Stimulated activated CD8-positive, alpha-beta memory T cell treated with anti-CD3 and anti-CD28 coated beads, Interleukin-15, amount 100 ng/mL, for 4 hours (primary cell): ENCODE results near the gene TMCO1.
A peak's percentile ranks its signal among the peaks of the same experiment; 100 is the strongest.
"Not testable (repeated sequence)": the region's sequence is repeated elsewhere in the genome, so short reads cannot be mapped to it uniquely, and the experiment has no call there.

Experiments used
- DNase-seq, 2 donors: peaks; one replicate each; pipeline ENCODE4 v3.0.0-alpha.2; 2020; ENCODE audit warnings: low read depth in 2 of 2

The TMCO1 gene

GRCh38 chr1:165747632-165748447 lies 20.8 kb downstream of the TMCO1 start:
- no peak for DNase-seq

DNA sequence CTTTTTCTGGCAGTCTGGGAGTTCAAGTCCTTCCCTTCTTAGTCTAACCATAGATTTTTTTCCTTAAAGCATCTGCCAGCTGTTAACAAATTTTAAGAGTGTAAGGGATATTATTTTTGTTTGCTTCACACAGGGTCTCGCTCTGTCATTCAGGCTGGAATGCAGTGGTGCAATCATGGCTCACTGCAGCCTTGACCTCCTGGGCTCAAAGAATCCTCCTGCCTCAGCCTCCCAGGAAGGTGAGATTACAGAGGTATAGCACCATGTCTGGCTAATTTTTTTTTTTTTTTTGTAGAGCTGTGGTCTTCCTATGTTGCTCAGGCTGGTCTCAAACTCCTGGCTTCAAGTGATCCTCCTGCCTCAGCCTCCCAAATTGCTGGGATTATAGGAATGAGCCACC lies 23.8 kb downstream of the TMCO1 start:
- DNase-seq, result not testable (repeated sequence)

GRCh38 chr1:165742194-165742593 lies 26.5 kb downstream of the TMCO1 start:
- no peak for DNase-seq

GRCh38 chr1:165738794-165739193 lies 29.9 kb downstream of the TMCO1 start:
- DNase-seq, result no peak

DNA sequence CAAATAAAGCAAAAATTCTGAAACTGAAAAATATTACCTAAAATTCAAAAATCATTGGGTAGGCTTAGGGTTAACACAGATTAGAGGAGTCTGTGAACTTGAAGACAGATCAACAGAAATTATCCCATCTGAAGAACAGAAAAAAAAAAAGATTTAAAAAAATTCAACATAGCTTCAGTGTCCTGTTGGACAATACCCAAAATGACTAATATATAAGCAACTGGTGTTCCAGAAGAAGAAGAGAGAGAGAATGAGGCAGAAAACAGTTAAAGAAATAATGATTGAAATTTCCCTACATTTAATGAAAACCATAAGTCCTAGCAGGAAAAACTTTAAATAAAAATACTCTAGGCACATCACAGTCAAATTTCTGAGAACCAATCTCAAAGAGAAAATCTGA lies 31.5 kb downstream of the TMCO1 start:
- no peak for DNase-seq

GRCh38 chr1:165734906-165735305 lies 33.8 kb downstream of the TMCO1 start:
- DNase-seq, result no peak

GRCh38 chr1:165726841-165727240 lies 41.8 kb downstream of the TMCO1 start:
- DNase-seq, result no peak

DNA sequence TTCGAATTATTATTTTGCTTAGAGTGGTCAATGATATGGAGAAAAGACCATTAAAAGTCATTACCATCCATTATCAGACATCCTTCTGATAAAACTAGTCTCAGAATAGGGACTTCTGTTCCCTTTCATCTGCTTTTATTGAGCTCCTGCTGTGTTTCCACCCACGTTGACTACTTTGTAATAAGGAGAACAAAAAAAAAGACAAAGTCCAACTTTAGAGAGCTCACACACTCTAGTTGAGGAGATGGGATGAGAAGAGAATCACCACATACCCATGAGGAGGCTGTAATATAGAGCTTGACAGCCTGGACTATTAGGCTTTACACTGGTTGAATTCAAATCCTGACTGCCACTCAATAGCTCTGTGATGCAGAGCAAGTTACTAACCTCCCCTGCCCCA lies 42.5 kb downstream of the TMCO1 start:
- no peak for DNase-seq

- DNase-seq, result no peak
These were observed 50.7 kb downstream of the TMCO1 start for GRCh38 chr1:165717918-165718515.

DNA sequence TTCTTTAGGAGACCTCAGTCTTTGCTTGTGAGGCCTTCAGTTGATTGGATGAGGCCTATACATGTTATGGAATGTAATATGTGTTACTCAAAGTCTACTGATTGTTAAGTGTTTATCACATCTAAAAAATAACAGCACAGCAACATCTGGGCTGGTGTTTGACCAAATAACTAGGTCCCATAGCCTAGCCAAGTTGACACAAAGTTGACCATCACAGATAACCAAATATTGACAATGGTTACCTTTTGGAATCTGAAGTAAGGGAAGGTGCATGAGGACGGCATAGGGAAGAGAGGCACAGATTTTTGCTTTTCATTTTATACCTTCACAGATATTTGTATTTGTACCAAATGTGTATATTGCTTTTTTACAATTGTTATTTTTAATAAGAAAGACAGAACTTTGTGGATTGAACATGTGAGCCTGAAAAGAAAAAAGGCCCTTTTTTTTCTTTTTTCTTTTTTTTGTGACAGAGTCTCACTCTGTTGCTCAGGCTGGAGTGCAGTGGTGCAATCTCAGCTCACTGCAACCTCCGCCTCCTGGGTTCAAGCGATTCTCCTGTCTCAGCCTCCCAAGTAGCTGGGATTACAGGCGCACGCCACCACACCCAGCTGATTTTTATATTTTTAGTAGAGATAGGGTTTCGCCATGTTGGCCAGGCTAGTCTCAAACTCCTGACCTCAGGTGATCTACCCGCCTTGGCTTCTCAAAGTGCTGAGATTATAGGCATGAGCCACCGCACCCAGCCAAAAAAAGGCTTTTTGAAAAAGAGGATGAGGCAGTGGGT lies 52.2 kb downstream of the TMCO1 start:
- DNase-seq, result not testable (repeated sequence)

- no peak for DNase-seq
These were observed 55.9 kb downstream of the TMCO1 start for GRCh38 chr1:165712764-165713163.

GRCh38 chr1:165707984-165708706 lies 60.5 kb downstream of the TMCO1 start:
- DNase-seq, result no peak

GRCh38 chr1:165703648-165704047 lies 65.0 kb downstream of the TMCO1 start:
- DNase-seq, result no peak

DNA sequence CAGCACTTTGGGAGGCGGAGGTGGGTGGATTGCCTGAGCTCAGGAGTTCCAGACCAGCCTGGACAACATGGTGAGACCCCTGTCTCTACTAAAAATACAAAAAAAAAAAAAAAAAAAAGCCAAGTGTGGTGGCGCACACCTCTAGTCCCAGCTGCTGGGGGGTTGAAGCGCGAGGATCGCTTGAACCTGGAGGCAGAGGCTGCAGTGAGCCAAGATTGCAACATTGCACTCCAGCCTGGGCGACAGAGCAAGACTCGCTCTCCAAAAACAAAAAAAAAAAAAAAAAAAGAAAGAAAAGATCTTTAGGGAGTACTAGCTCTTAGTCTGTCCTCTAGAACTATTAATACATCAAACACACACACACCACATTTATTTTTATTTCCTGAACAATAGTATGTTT lies 66.7 kb downstream of the TMCO1 start:
- DNase-seq, result not testable (repeated sequence)

- DNase-seq, result no peak
These were observed 69.1 kb downstream of the TMCO1 start for GRCh38 chr1:165699577-165699976.

- no peak for DNase-seq
These were observed 70.0 kb downstream of the TMCO1 start for GRCh38 chr1:165698761-165699052.

DNA sequence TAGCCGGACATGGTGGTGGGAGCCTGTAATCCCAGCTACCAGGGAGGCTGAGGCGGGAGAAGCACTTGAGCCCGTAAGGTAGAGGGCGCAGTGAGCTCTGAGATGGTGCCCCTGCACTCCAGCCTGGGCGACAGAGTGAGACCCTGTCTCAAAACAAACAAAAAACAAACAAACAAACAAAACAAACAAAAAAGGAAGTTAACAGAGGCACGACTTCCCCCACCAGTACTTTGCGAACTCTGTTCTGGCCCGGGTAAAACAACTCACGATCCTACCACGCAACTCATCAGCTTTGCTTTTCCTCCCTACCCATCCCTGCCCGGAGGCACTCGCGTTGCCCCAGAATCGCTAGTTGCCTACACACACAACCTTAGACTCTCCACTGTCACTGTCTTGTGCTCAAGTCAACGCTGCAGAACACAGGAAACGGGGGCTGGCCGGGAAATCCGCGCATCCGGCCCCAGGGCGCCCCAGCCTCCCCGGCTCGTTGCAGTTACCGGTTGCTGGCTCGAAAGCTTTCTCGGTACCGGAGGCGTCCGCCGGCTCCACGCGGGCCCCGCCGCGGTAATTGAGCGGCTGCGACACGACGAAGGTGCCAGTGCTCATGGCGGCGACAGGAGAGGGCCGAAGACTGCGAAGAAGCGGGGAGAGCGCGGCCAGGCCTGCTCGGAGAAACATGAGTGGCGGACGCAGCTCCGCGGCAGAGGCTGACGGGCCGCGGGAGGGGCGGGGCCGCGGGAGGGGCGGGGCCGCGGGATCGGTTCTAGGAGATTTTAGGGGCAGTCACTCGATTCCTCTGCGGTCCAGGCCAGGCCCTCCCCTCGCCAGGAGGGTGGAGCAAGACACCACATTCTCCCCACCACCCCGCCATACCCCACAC lies 70.5 kb downstream of the TMCO1 start, which contains the start of gene ALDH9A1:
Gene ALDH9A1 (minus strand): TSS at position 682 of the 880 bp plus-strand sequence. CDS start 4 bp downstream, at position 678.
- peak; percentile 72 to 75 for DNase-seq

DNA sequence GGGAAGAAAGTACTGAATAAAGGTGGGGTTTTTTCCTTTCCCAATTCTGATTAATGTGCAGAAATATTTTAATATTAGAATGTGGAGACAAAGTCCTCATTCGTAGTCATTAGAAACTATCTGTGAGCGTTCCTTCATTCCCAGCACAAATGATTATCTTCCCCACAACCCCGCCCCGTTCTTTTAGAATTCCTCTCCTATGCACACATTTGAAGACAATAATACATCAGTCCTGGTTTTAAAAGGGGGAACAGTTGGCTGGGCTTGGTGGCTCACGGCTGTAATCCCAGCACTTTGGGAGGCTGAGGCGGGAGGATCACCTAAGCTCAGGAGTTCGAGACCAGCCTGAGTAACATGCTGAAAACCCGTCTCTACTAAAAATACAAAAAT lies 71.2 kb downstream of the TMCO1 start:
- no peak for DNase-seq

GRCh38 chr1:165696625-165697100 lies 72.0 kb downstream of the TMCO1 start:
- DNase-seq, result no peak

- DNase-seq, result no peak
These were observed 73.6 kb downstream of the TMCO1 start for GRCh38 chr1:165695031-165695430.

DNA sequence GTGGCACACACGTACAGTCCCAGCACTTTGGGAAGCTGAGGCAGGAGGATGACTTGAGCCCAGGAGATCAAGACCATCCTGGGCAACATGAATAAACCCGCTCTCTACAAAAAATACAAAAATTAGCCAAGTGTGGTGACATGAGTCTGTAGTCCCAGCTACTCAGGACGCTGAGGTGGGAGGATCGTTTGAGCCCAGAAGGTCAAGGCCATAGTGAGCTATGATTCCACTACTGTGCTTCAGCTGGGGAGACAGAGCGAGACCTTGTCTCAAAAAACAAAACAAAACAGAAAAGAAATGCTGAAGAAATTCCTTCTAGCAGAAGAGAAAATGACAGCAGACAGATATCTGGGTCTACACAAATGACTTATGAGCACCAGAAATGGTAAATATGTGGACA lies 80.6 kb downstream of the TMCO1 start:
- DNase-seq, result no peak
